Measurements from ENCODE around the gene ZMAT3. TPM values are rescaled to one million over a fixed set of nuclear protein-coding genes. Genes with fewer than 3 reads are reported as not detected.

ZMAT3 gene
- total RNA-seq, 1 donor from 2014 or later: 25.7 TPM

GRCh38 chr3:178987745-178988144 lies 83.9 kb downstream of the ZMAT3 start:
- H3K27me3 Mint-ChIP-seq: no peaks in the 10 kb centered on the region
- H3K27ac Mint-ChIP-seq: no peak overlapping the region
- H3K4me3 Mint-ChIP-seq: no peak overlapping the region
- TF ChIP-seq CTCF (conservative IDR thresholded peaks at IDR 0.05): no peak
- H3K9me3 Mint-ChIP-seq: peaks cover 15% of the 10 kb centered on the region
- peaks cover 6% of the 10 kb centered on the region for H3K36me3 Mint-ChIP-seq
- H3K4me1 Mint-ChIP-seq (ENCODE audit: unreplicated experiment): peaks cover 3% of the 10 kb centered on the region
- DNase-seq (ENCODE audit: extremely low spot score, unreplicated experiment): no peak

- Mint-ChIP-seq H3K4me3 (no peak overlapping the region), H3K4me1 (ENCODE audit: unreplicated experiment) (no peaks in the 10 kb centered on the region), H3K27ac (no peak overlapping the region), H3K9me3 (peaks cover 15% of the 10 kb centered on the region), H3K27me3 (no peaks in the 10 kb centered on the region), H3K36me3 (peaks cover 6% of the 10 kb centered on the region)
- DNase-seq (ENCODE audit: extremely low spot score, unreplicated experiment): no peak
- no peak for TF ChIP-seq CTCF (conservative IDR thresholded peaks at IDR 0.05)
These were observed 85.2 kb downstream of the ZMAT3 start for GRCh38 chr3:178986456-178986855.

- no peak overlapping the region for H3K4me3 Mint-ChIP-seq
- TF ChIP-seq CTCF (conservative IDR thresholded peaks at IDR 0.05): no peak
- peaks cover 6% of the 10 kb centered on the region for H3K9me3 Mint-ChIP-seq
- no peaks in the 10 kb centered on the region for H3K4me1 Mint-ChIP-seq (ENCODE audit: unreplicated experiment)
- DNase-seq (ENCODE audit: extremely low spot score, unreplicated experiment): no peak
- no peaks in the 10 kb centered on the region for H3K36me3 Mint-ChIP-seq
- H3K27ac Mint-ChIP-seq: no peak overlapping the region
- no peaks in the 10 kb centered on the region for H3K27me3 Mint-ChIP-seq
These were observed 89.5 kb downstream of the ZMAT3 start for GRCh38 chr3:178982137-178982536.

GRCh38 chr3:178975320-178975719 lies 96.3 kb downstream of the ZMAT3 start:
- peaks cover 7% of the 10 kb centered on the region for H3K9me3 Mint-ChIP-seq
- no peak overlapping the region for H3K4me3 Mint-ChIP-seq
- TF ChIP-seq CTCF (conservative IDR thresholded peaks at IDR 0.05): no peak
- no peaks in the 10 kb centered on the region for H3K27me3 Mint-ChIP-seq
- peaks cover 3% of the 10 kb centered on the region for H3K36me3 Mint-ChIP-seq
- no peak for DNase-seq (ENCODE audit: extremely low spot score, unreplicated experiment)
- H3K27ac Mint-ChIP-seq: no peak overlapping the region
- H3K4me1 Mint-ChIP-seq (ENCODE audit: unreplicated experiment): no peaks in the 10 kb centered on the region

GRCh38 chr3:178971614-178972013 lies 100.0 kb downstream of the ZMAT3 start:
- H3K4me1 Mint-ChIP-seq (ENCODE audit: unreplicated experiment): peaks cover 6% of the 10 kb centered on the region
- H3K9me3 Mint-ChIP-seq: peaks cover 7% of the 10 kb centered on the region

More at GRCh38 chr3:178971614-178972013, 100.0 kb downstream of the ZMAT3 start:
- Mint-ChIP-seq H3K4me3 (no peak overlapping the region), H3K27me3 (no peaks in the 10 kb centered on the region), H3K27ac (no peak overlapping the region), H3K36me3 (peaks cover 3% of the 10 kb centered on the region)
- DNase-seq (ENCODE audit: extremely low spot score, unreplicated experiment): no peak
- no peak for TF ChIP-seq CTCF (conservative IDR thresholded peaks at IDR 0.05)

All from type B pancreatic cell (in vitro differentiated cells).